ENCODE data around the gene STARD8.

- TF ChIP-seq POLR2AphosphoS5 (IDR thresholded peaks at IDR 0.05): no peak
- TF ChIP-seq, protein P1, sequence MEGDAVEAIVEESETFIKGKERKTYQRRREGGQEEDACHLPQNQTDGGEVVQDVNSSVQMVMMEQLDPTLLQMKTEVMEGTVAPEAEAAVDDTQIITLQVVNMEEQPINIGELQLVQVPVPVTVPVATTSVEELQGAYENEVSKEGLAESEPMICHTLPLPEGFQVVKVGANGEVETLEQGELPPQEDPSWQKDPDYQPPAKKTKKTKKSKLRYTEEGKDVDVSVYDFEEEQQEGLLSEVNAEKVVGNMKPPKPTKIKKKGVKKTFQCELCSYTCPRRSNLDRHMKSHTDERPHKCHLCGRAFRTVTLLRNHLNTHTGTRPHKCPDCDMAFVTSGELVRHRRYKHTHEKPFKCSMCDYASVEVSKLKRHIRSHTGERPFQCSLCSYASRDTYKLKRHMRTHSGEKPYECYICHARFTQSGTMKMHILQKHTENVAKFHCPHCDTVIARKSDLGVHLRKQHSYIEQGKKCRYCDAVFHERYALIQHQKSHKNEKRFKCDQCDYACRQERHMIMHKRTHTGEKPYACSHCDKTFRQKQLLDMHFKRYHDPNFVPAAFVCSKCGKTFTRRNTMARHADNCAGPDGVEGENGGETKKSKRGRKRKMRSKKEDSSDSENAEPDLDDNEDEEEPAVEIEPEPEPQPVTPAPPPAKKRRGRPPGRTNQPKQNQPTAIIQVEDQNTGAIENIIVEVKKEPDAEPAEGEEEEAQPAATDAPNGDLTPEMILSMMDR (IDR thresholded peaks at IDR 0.05): no peak
Measured at GRCh38 chrX:68699960-68700746, 52.7 kb downstream of the STARD8 start.
